Measurements from ENCODE around the gene CRHR1. TPM values are rescaled to one million over a fixed set of nuclear protein-coding genes. Genes with fewer than 3 reads are reported as not detected.

The CRHR1 gene
- total RNA-seq, 6 experiments from 2014 or later: not detected

DNA sequence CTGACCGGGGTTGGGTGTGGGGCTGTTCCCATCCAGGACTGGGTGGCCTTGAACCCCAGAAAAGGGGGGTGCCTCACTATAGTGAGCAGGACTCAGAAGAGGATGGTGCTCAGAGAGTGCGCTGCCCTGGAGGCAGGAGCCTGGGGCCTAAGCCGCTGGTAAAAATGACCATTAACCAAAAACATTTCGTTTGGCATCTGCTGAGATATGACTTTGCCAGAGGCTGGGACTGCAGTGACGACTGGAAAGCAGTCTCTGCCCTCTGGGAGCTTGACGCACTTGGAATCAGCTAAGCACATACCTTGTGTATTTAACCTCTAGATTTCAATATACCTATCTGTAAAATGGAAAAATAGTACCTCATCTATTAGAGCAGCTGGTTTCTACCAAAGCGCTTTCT lies 7.2 kb upstream of the CRHR1 start:
- intact Hi-C loops (cut with DNase I): no loop called here
- no peak overlapping the region for H3K4me3 ChIP-seq
- H3K27me3 ChIP-seq: no peaks in the 10 kb centered on the region
- WGBS (ENCODE audit: insufficient coverage, low coverage, low lambda C conversion rate, missing lambda C conversion rate): 68% methylated on average over 5 of the region's 7 CpGs
- H3K4me1 ChIP-seq: peaks cover 0 to 2% (median 0%) of the 10 kb centered on the region in 4 donors
- TF ChIP-seq, protein P1, sequence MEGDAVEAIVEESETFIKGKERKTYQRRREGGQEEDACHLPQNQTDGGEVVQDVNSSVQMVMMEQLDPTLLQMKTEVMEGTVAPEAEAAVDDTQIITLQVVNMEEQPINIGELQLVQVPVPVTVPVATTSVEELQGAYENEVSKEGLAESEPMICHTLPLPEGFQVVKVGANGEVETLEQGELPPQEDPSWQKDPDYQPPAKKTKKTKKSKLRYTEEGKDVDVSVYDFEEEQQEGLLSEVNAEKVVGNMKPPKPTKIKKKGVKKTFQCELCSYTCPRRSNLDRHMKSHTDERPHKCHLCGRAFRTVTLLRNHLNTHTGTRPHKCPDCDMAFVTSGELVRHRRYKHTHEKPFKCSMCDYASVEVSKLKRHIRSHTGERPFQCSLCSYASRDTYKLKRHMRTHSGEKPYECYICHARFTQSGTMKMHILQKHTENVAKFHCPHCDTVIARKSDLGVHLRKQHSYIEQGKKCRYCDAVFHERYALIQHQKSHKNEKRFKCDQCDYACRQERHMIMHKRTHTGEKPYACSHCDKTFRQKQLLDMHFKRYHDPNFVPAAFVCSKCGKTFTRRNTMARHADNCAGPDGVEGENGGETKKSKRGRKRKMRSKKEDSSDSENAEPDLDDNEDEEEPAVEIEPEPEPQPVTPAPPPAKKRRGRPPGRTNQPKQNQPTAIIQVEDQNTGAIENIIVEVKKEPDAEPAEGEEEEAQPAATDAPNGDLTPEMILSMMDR (IDR thresholded peaks at IDR 0.05): no peak
- TF ChIP-seq POLR2A (IDR thresholded peaks at IDR 0.05): no peak
- no peak for DNase-seq
- H3K9me3 ChIP-seq: no peaks in the 10 kb centered on the region
- H3K36me3 ChIP-seq: no peaks in the 10 kb centered on the region
- no peak overlapping the region for H3K27ac ChIP-seq
- ATAC-seq: no peak

DNA sequence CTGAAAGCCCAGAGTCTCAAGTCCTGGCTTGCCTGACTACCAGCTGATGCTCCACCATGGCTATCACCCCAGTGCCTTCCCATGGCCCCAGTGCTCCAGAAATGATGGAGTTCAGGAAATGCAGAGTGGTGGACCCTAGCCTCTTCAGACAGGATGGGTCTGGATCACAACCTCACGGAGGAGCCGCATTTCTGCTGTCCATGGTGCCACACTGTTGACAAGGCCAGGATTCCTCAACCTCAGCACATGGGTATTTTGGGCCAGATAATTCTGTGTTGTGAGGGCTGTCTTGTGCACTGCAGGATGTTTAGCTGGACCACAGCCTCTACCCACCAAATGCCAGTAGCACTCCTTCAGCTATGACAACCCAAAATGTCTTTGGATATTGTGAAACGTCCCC lies 6.7 kb upstream of the CRHR1 start:
- Histone ChIP-seq H3K36me3 (no peaks in the 10 kb centered on the region), H3K27ac (no peak overlapping the region), H3K4me1 (peaks cover 0 to 2% (median 0%) of the 10 kb centered on the region in 4 donors), H3K27me3 (peaks cover 0 to under 1% of the 10 kb centered on the region in 2 donors), H3K4me3 (no peak overlapping the region), H3K9me3 (no peaks in the 10 kb centered on the region)
- DNase-seq (no peak), ATAC-seq (no peak)
- TF ChIP-seq, protein P1 (IDR thresholded peaks at IDR 0.05): no peak
- TF ChIP-seq POLR2A (IDR thresholded peaks at IDR 0.05): no peak
- WGBS (ENCODE audit: insufficient coverage, low coverage, low lambda C conversion rate, missing lambda C conversion rate): 70% methylated on average over 2 of the region's 3 CpGs
- intact Hi-C loops (cut with DNase I): no loop called here

DNA sequence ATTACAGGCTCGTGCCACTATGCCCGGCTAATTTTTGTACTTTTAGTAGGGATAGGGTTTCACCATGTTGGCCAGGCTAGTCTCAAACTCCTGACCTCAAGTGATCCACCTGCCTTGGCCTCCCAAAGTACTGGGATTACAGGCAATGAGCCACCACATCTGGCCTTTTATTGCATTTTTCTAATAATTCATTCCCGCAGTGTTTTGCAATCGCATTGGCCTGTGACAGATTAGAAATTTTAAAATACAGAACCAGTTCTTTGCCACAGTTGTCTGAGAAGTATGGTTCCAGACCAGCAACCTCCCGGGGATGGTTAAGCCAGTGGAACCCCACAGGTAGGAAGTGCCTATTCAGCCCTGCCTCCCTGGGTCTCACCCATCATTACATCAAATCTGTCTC lies 3.2 kb upstream of the CRHR1 start:
- peaks cover 0 to 18% of the 10 kb centered on the region in 2 donors for H3K27me3 ChIP-seq
- TF ChIP-seq, protein P1 (IDR thresholded peaks at IDR 0.05): no peak
- TF ChIP-seq POLR2A (IDR thresholded peaks at IDR 0.05): no peak
- H3K27ac ChIP-seq: no peak overlapping the region
- H3K4me3 ChIP-seq: no peak overlapping the region
- H3K36me3 ChIP-seq: no peaks in the 10 kb centered on the region
- peaks cover 0 to 20% (median 4%) of the 10 kb centered on the region in 4 donors for H3K4me1 ChIP-seq
- no peak for DNase-seq
- intact Hi-C loops (cut with DNase I): no loop called here
- no peaks in the 10 kb centered on the region for H3K9me3 ChIP-seq
- no peak for ATAC-seq
- 87% methylated on average over 5 of the region's 5 CpGs for WGBS (ENCODE audit: insufficient coverage, low coverage, low lambda C conversion rate, missing lambda C conversion rate)

DNA sequence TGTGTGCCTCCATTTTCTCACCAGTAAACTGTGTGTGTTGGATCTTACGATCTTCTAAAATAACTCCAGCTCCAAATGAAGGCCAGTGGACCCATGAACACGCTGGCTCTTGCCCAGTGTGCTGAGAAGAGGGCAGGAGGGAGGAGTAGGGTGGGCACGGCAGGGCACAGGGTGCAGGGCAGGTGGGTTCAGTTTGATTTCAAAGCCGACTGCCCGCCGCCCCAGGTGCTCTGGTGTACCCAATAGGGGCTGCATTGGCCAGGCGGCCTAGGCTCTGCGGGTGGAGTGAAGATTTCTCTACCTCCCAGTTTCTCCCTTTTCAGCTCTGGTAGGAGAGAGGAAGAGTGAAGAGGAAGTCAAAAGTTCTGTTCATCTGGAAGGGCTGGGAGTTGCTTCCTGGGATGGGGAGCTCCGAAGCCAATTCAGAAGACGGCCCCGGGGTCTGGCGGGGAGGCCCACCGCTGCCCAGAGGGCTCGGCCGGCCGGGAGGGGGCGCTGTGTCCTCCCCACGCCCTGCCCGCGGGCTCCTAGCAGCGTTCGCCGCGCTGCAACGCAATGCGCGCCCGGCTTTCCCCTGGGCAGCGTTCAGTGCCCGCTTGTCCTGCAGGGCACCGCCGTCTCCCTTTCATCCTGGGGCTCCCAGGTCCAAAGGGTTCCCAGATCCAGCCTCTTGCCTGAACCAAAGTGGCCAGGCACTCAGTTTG lies 1.1 kb upstream of the CRHR1 start:
- WGBS (ENCODE audit: insufficient coverage, low coverage, low lambda C conversion rate, missing lambda C conversion rate): 13% methylated on average over 19 of the region's 32 CpGs
- Histone ChIP-seq H3K27me3 (peaks cover 0 to 18% of the 10 kb centered on the region in 2 donors), H3K36me3 (no peaks in the 10 kb centered on the region), H3K9me3 (no peaks in the 10 kb centered on the region), H3K27ac (no peak overlapping the region), H3K4me3 (no peak overlapping the region), H3K4me1 (peaks cover 0 to 20% (median 4%) of the 10 kb centered on the region in 4 donors)
- DNase-seq (no peak), ATAC-seq (peak in 3 of 4 donors; percentile 19 to 35 (median 29))
- intact Hi-C loops (cut with DNase I): no loop called here
- TF ChIP-seq, protein P1 (IDR thresholded peaks at IDR 0.05): peak in 3 of 4 donors; percentile 21 to 41 (median 33)
- no peak for TF ChIP-seq POLR2A (IDR thresholded peaks at IDR 0.05)

Measured in right lobe of liver (tissue), 6 donors.